Measurements from ENCODE around the gene GAPDHS. TPM values are rescaled to one million over a fixed set of nuclear protein-coding genes. Genes with fewer than 3 reads are reported as not detected.
A peak's percentile ranks its signal among the peaks of the same experiment; 100 is the strongest.

GAPDHS gene
- total and polyA plus RNA-seq, 2 of the 13 experiments (the other 11 are each of a cell fraction or from before 2014, with no cell fraction given): not detected

- TF ChIP-seq ZBTB10 (CRISPR knock-in tag; IDR thresholded peaks at IDR 0.05; ENCODE audit: borderline replicate concordance) (peak; percentile 58; the same call in 1 of the 2 replicates), SRF (IDR thresholded peaks at IDR 0.05; ENCODE audit: low read depth, low read length) (peak; percentile 63; the same call in 1 of the 2 replicates), TBP (CRISPR knock-in tag; IDR thresholded peaks at IDR 0.05) (no peak), NCOA5 (CRISPR knock-in tag; IDR thresholded peaks at IDR 0.05) (no peak), THAP8 (CRISPR knock-in tag; IDR thresholded peaks at IDR 0.05; ENCODE audit: borderline replicate concordance) (no peak), BCLAF1 (IDR thresholded peaks at IDR 0.05) (no peak), SAFB2 (CRISPR knock-in tag; IDR thresholded peaks at IDR 0.05; ENCODE audit: borderline replicate concordance, low read depth) (no peak), MAFK (conservative IDR thresholded peaks at IDR 0.05 in 1 of 2, IDR thresholded peaks at IDR 0.05 in 1 of 2; ENCODE audit: low read length in 2 of 2) (no peak), GATAD1 (CRISPR knock-in tag; IDR thresholded peaks at IDR 0.05) (peak; percentile 92), GMEB2 (CRISPR knock-in tag; IDR thresholded peaks at IDR 0.05; ENCODE audit: low read depth) (no peak), LRRFIP1 (CRISPR knock-in tag; conservative IDR thresholded peaks at IDR 0.05) (no peak), SRY (CRISPR knock-in tag; IDR thresholded peaks at IDR 0.05) (no peak), ZNF7 (CRISPR knock-in tag; IDR thresholded peaks at IDR 0.05) (no peak)
Measured at GRCh38 chr19:35545001-35545854, 12.0 kb downstream of the GAPDHS start, which contains the start of gene TMEM147 (continued).
